ENCODE results near the gene TSPAN3. TPM values are rescaled to one million over a fixed set of nuclear protein-coding genes. Genes with fewer than 3 reads are reported as not detected.

Gene TSPAN3
- total and polyA plus RNA-seq, 10 of the 15 experiments (the other 5 are each of a cell fraction or from before 2014, with no cell fraction given), result 18.9 to 114 (median 57.2) TPM

GRCh38 chr15:77069521-77070121, 1.3 kb downstream of the TSPAN3 start (continued):
- no peak for TF ChIP-seq SMAD1 (IDR thresholded peaks at IDR 0.05; ENCODE audit: low read depth, partially characterized antibody)

GRCh38 chr15:77068633-77069032, 2.3 kb downstream of the TSPAN3 start:
- intact Hi-C loops (cut with micrococcal nuclease; ENCODE audit: unreplicated experiment), result no loop called here
- Histone ChIP-seq H3K27me3 (replicated peaks in 1 of 2; ENCODE audit: control insufficient read depth in 2 of 2, insufficient read depth in 2 of 2, low read length in 1 of 2) (no peaks in the 10 kb centered on the region), H3K9me3 (replicated peaks; ENCODE audit: control insufficient read depth, insufficient read depth, low read length) (no peaks in the 10 kb centered on the region), H3K4me1 (ENCODE audit: control insufficient read depth, insufficient read depth, low read length) (peaks cover 28% of the 10 kb centered on the region), H3K4me2 (ENCODE audit: control insufficient read depth, insufficient read depth) (no peak overlapping the region; the same call in 1 of the 2 replicates), H3K4me3 (no peak overlapping the region), H3K36me3 (ENCODE audit: control insufficient read depth in 2 of 2, insufficient read depth in 2 of 2, low read length in 1 of 2) (no peaks in the 10 kb centered on the region), H2AFZ (ENCODE audit: control insufficient read depth, low read depth, low read length) (no peak overlapping the region), H4K20me1 (ENCODE audit: control insufficient read depth, insufficient read depth) (no peaks in the 10 kb centered on the region), H3K9ac (ENCODE audit: control insufficient read depth, insufficient read depth, low read length) (no peak overlapping the region), H3K79me2 (ENCODE audit: control insufficient read depth, insufficient read depth, low read length) (peaks cover 40% of the 10 kb centered on the region), H3K27ac (ENCODE audit: control insufficient read depth, insufficient read depth) (no peak overlapping the region)
- ChIA-PET POLR2A (interaction anchor here (0.9 kb wide), 1 partner anchor 13 kb away, joined by 3 read pairs; no protein-coding TSS in a partner anchor), CTCF (interaction anchor here (0.9 to 2.0 kb wide), 7 partner anchors 8 to 95 kb away, joined by 3 to 6 read pairs (median 3); no protein-coding TSS in a partner anchor), SMC1A (ENCODE audit: uncharacterized antibody, unreplicated experiment) (interaction anchor here (1.1 to 2.1 kb wide), 9 partner anchors 10 to 118 kb away, joined by 3 to 6 read pairs (median 4); no protein-coding TSS in a partner anchor), RAD21 (ENCODE audit: unreplicated experiment) (interaction anchor here (1.0 to 2.9 kb wide), 3 partner anchors 22 to 475 kb away, joined by 3 to 5 read pairs (median 4); no protein-coding TSS in a partner anchor)
- DNase-seq (ENCODE audit: low read depth, low spot score), result no peak
- BruUV-seq (replicated peaks), result TSS peak; percentile 56
- TF ChIP-seq SIX5 (IDR thresholded peaks at IDR 0.05; ENCODE audit: low read depth, low read length, severe bottlenecking), result no peak
- no peak for TF ChIP-seq ELK1 (IDR thresholded peaks at IDR 0.05; ENCODE audit: low read depth, low read length)
- TF ChIP-seq SIN3A (IDR thresholded peaks at IDR 0.05; ENCODE audit: low read depth, low read length), result no peak
- no peak for TF ChIP-seq SRF (IDR thresholded peaks at IDR 0.05; ENCODE audit: low read depth in 2 of 2, low read length in 2 of 2)
- TF ChIP-seq NR2C2 (IDR thresholded peaks at IDR 0.05; ENCODE audit: borderline replicate concordance, control insufficient read depth, insufficient read length, low read depth), result no peak
- TF ChIP-seq, protein P1, sequence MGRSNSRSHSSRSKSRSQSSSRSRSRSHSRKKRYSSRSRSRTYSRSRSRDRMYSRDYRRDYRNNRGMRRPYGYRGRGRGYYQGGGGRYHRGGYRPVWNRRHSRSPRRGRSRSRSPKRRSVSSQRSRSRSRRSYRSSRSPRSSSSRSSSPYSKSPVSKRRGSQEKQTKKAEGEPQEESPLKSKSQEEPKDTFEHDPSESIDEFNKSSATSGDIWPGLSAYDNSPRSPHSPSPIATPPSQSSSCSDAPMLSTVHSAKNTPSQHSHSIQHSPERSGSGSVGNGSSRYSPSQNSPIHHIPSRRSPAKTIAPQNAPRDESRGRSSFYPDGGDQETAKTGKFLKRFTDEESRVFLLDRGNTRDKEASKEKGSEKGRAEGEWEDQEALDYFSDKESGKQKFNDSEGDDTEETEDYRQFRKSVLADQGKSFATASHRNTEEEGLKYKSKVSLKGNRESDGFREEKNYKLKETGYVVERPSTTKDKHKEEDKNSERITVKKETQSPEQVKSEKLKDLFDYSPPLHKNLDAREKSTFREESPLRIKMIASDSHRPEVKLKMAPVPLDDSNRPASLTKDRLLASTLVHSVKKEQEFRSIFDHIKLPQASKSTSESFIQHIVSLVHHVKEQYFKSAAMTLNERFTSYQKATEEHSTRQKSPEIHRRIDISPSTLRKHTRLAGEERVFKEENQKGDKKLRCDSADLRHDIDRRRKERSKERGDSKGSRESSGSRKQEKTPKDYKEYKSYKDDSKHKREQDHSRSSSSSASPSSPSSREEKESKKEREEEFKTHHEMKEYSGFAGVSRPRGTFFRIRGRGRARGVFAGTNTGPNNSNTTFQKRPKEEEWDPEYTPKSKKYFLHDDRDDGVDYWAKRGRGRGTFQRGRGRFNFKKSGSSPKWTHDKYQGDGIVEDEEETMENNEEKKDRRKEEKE (IDR thresholded peaks at IDR 0.05), result no peak
- no peak for TF ChIP-seq RBBP5 (conservative IDR thresholded peaks at IDR 0.05)
- TF ChIP-seq CBFB (IDR thresholded peaks at IDR 0.05; ENCODE audit: low read depth), result no peak
- no peak for TF ChIP-seq CBX5 (IDR thresholded peaks at IDR 0.05; ENCODE audit: low read depth)
- TF ChIP-seq BACH1 (IDR thresholded peaks at IDR 0.05; ENCODE audit: borderline replicate concordance), result no peak
- TF ChIP-seq, protein P2, sequence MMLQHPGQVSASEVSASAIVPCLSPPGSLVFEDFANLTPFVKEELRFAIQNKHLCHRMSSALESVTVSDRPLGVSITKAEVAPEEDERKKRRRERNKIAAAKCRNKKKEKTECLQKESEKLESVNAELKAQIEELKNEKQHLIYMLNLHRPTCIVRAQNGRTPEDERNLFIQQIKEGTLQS (IDR thresholded peaks at IDR 0.05; ENCODE audit: borderline replicate concordance, extremely low read depth, low read depth, low read length), result no peak
- no peak for TF ChIP-seq ZNF622 (IDR thresholded peaks at IDR 0.05)
- TF ChIP-seq ATF7 (IDR thresholded peaks at IDR 0.05; ENCODE audit: low read depth), result no peak
- no peak for TF ChIP-seq IRF3 (IDR thresholded peaks at IDR 0.05)
- no peak for TF ChIP-seq ZNF384 (IDR thresholded peaks at IDR 0.05; ENCODE audit: borderline replicate concordance, low read depth, low read length)
- WGBS (ENCODE audit: insufficient coverage, insufficient replicate concordance, low lambda C conversion rate, missing lambda C conversion rate), result 89% methylated on average over 7 of the region's 7 CpGs
- ATAC-seq, result no peak
- FAIRE-seq, result no peak
- in situ Hi-C loops (cut with MboI), result no loop called here
